GM12878 (cell line): ENCODE measurements around the gene SBF2. TPM values are rescaled to one million over a fixed set of nuclear protein-coding genes. Genes with fewer than 3 reads are reported as not detected.

Source experiments
- CUX1 ChIP-seq: IDR thresholded peaks from 2 replicates; pipeline ENCODE4 v1.6.1; 2012; ENCODE audit warnings: improper control_type of control experiment, low read depth, low read length; ENCODE audit not compliant: insufficient replicate concordance
- FOXK2 ChIP-seq: fragments of 450-650 bp; IDR thresholded peaks from 2 replicates; pipeline ENCODE4 v1.6.1; 2017; ENCODE audit warnings: mild to moderate bottlenecking, moderate library complexity
- FOXM1 ChIP-seq: IDR thresholded peaks from 2 replicates; pipeline ENCODE4 v1.6.1; 2012; ENCODE audit warnings: low read depth, mild to moderate bottlenecking, inconsistent platforms, low read length, moderate library complexity
- JUND ChIP-seq: IDR thresholded peaks from 2 replicates; pipeline ENCODE4 v1.6.1; 2012; ENCODE audit warnings: low read depth, mild to moderate bottlenecking, low read length, improper control_type of control experiment, moderate library complexity
- MEF2A ChIP-seq: IDR thresholded peaks from 2 replicates; pipeline ENCODE4 v1.6.1; 2011; ENCODE audit warnings: low read depth, mild to moderate bottlenecking, low read length, moderate library complexity; ENCODE audit not compliant: insufficient read depth
- NBN ChIP-seq: fragments of 450-650 bp; IDR thresholded peaks from 2 replicates; pipeline ENCODE4 v1.6.1; 2016
- NFIC ChIP-seq: IDR thresholded peaks from 2 replicates; pipeline ENCODE4 v1.6.1; 2012; ENCODE audit warnings: low read depth, mild to moderate bottlenecking, inconsistent platforms, low read length, moderate library complexity
- NFYB ChIP-seq: IDR thresholded peaks from 2 replicates; pipeline ENCODE4 v1.6.1; 2011; ENCODE audit warnings: low read depth, mild to moderate bottlenecking, low read length, improper control_type of control experiment, moderate library complexity; ENCODE audit not compliant: insufficient read depth
- NRF1 ChIP-seq: conservative IDR thresholded peaks from 2 replicates; pipeline ENCODE4 v1.6.1; 2011; ENCODE audit warnings: mild to moderate bottlenecking, low read depth, low read length, improper control_type of control experiment
- SKIL ChIP-seq: fragments of 450-650 bp; IDR thresholded peaks from 2 replicates; pipeline ENCODE4 v1.6.1; 2017; ENCODE audit warnings: mild to moderate bottlenecking, low read depth, inconsistent platforms; ENCODE audit not compliant: poor library complexity, severe bottlenecking
- SMARCA5 ChIP-seq: fragments of 450-650 bp; IDR thresholded peaks from 2 replicates; pipeline ENCODE4 v1.6.1; 2017; ENCODE audit warnings: mild to moderate bottlenecking
- SP1 ChIP-seq: IDR thresholded peaks from one replicate; pipeline ENCODE4 v1.6.1; 2011; ENCODE audit warnings: low read depth, low read length
- SUZ12 ChIP-seq: fragments of 200-600 bp; sonication (generic); IDR thresholded peaks from one replicate; pipeline ENCODE4 v1.6.1; 2018; ENCODE audit warnings: antibody characterized with exemption, mild to moderate bottlenecking; ENCODE audit not compliant: unreplicated experiment
- ZBTB4 ChIP-seq: fragments of 450-650 bp; formaldehyde crosslinking; IDR thresholded peaks from 2 replicates; pipeline ENCODE4 v1.4.0; 2022; ENCODE audit warnings: mild to moderate bottlenecking, moderate library complexity
- ZBTB40 ChIP-seq: fragments of 450-650 bp; IDR thresholded peaks from 2 replicates; pipeline ENCODE4 v1.6.1; 2016; ENCODE audit warnings: mild to moderate bottlenecking, moderate library complexity, borderline replicate concordance
- ZNF217 ChIP-seq: fragments of 450-650 bp; IDR thresholded peaks from 2 replicates; pipeline ENCODE4 v1.6.1; 2017; ENCODE audit warnings: antibody characterized with exemption, mild to moderate bottlenecking
- polyA plus RNA-seq, 11 experiments: library from polyadenylated mRNA; depleted of rRNA in 4 of 11; unstranded in 6 of 11; stranded (reverse) in 5 of 11; fragments of >200 nt; fragmentation: Nextera tagmentation in 4 of 11; fragmentation: Illumina TruSeq in 1 of 11; extraction: Ambion mirVana in 4 of 11; extraction: Trizol in 1 of 11; gene quantifications; 1 replicate in 1 of 11; 2 replicates in 10 of 11; pipeline versions ENCODE4 v1.2.1 to v1.2.3, GENCODE V29; 2011 to 2016; ENCODE audit warnings: inconsistent platforms in 2 of 11, missing spikeins in 2 of 11, low read depth in 1 of 11
- total RNA-seq, 4 experiments: library from RNA; depleted of rRNA in 3 of 4; stranded (reverse); fragments of >200 nt in 3 of 4; fragmentation: Illumina TruSeq in 1 of 4; extraction: Trizol in 1 of 4; gene quantifications; 2 replicates each; pipeline versions ENCODE4 v1.2.1 to v1.2.3, GENCODE V29; 2013 to 2021

The SBF2 gene
- total and polyA plus RNA-seq, 10 of the 15 experiments (the other 5 are each of a cell fraction or from before 2014, with no cell fraction given) = 0.24 to 2.3 (median 1.1) TPM

- TF ChIP-seq NRF1 (no peak), SMARCA5 (no peak), ZBTB40 (no peak), ZNF217 (peak; percentile 66; the same call in 1 of the 2 replicates), ZBTB4 (CRISPR knock-in tag) (no peak), SUZ12 (no peak), FOXM1 (no peak), NFIC (peak; percentile 70), FOXK2 (no peak), CUX1 (no peak), JUND (no peak), MEF2A (0 out of 2 replicates have a peak, but pooled peaks have one; percentile 61), SKIL (peak; percentile 37), SP1 (no peak), NBN (0 out of 2 replicates have a peak, but pooled peaks have one; percentile 37), NFYB (no peak)
Measured at GRCh38 chr11:9962722-9963121, 331.3 kb downstream of the SBF2 start (continued).
